ENCODE data around the gene YOD1. TPM values are rescaled to one million over a fixed set of nuclear protein-coding genes. Genes with fewer than 3 reads are reported as not detected.

The YOD1 gene
- polyA plus RNA-seq, 1 donor (not counting 4 experiments of a cell fraction or from before 2014, with no cell fraction given): 5.2 TPM

DNA sequence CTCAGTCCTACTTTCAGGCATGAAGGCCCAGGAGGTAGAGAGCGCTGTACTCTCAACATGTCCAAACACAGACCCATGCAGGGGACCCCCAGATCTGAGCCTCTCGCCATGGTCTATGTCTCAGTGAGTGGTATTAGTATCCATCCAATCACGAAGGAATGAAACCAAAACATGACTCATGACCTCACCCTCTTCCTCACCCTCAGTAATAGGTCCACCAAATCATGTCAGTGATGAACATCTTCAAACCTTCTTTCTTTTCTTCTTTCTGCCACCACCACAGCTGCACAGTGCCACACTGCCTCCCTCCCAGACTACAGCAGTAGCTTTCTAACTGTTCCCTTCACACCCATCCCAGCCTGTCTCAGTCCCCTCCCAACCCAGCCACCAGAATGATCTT, 35.2 kb downstream of the YOD1 start:
- DNase-seq (ENCODE audit: low read depth, low spot score): no peak
- Histone ChIP-seq H3K4me2 (ENCODE audit: control insufficient read depth, extremely low read depth, insufficient read depth, low read depth, low read length) (no peak overlapping the region), H3K9me3 (ENCODE audit: control insufficient read depth, low read depth, low read length) (no peaks in the 10 kb centered on the region), H3K4me1 (ENCODE audit: control insufficient read depth, extremely low read depth, insufficient read depth, low read length) (peaks cover 40% of the 10 kb centered on the region), H4K20me1 (ENCODE audit: control insufficient read depth, extremely low read depth, insufficient read depth, low read length) (no peaks in the 10 kb centered on the region), H3K36me3 (ENCODE audit: control insufficient read depth in 2 of 2, extremely low read depth in 1 of 2, insufficient read depth in 2 of 2, low read length in 2 of 2) (no peaks in the 10 kb centered on the region), H3K79me2 (ENCODE audit: control insufficient read depth, insufficient read depth, low read length) (no peaks in the 10 kb centered on the region), H3K9me1 (ENCODE audit: control insufficient read depth, extremely low read depth, insufficient read depth, low read length) (no peaks in the 10 kb centered on the region), H2AFZ (ENCODE audit: control insufficient read depth, low read length) (no peak overlapping the region), H3K4me3 (ENCODE audit: control insufficient read depth in 2 of 3, extremely low read depth in 1 of 3, insufficient read depth in 2 of 3, low read depth in 1 of 3, low read length in 3 of 3) (no peak overlapping the region), H3K27me3 (ENCODE audit: control insufficient read depth, extremely low read depth, insufficient read depth, low read length) (no peaks in the 10 kb centered on the region), H3K9ac (ENCODE audit: control insufficient read depth, extremely low read depth, insufficient read depth, low read length) (no peak overlapping the region), H3K27ac (ENCODE audit: control insufficient read depth, insufficient read depth, low read length) (no peak overlapping the region)
- FAIRE-seq: no peak
- dilution Hi-C loops (cut with MboI; ENCODE audit: extremely low pct_ligation_motif_present, low sequenced_read_pairs): no loop called here
- TF ChIP-seq, protein P1, sequence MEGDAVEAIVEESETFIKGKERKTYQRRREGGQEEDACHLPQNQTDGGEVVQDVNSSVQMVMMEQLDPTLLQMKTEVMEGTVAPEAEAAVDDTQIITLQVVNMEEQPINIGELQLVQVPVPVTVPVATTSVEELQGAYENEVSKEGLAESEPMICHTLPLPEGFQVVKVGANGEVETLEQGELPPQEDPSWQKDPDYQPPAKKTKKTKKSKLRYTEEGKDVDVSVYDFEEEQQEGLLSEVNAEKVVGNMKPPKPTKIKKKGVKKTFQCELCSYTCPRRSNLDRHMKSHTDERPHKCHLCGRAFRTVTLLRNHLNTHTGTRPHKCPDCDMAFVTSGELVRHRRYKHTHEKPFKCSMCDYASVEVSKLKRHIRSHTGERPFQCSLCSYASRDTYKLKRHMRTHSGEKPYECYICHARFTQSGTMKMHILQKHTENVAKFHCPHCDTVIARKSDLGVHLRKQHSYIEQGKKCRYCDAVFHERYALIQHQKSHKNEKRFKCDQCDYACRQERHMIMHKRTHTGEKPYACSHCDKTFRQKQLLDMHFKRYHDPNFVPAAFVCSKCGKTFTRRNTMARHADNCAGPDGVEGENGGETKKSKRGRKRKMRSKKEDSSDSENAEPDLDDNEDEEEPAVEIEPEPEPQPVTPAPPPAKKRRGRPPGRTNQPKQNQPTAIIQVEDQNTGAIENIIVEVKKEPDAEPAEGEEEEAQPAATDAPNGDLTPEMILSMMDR (optimal IDR thresholded peaks at IDR 0.05 in 1 of 3, IDR thresholded peaks at IDR 0.05 in 1 of 3, conservative IDR thresholded peaks at IDR 0.05 in 1 of 3; ENCODE audit: extremely low read depth in 1 of 3, insufficient read depth in 2 of 3, low read length in 3 of 3): no peak
- TF ChIP-seq EZH2 (IDR thresholded peaks at IDR 0.05; ENCODE audit: low read length): no peak

GRCh38 chr1:207014728-207015127, 36.3 kb downstream of the YOD1 start:
- Histone ChIP-seq H2AFZ (ENCODE audit: control insufficient read depth, low read length) (no peak overlapping the region), H3K36me3 (ENCODE audit: control insufficient read depth in 2 of 2, extremely low read depth in 1 of 2, insufficient read depth in 2 of 2, low read length in 2 of 2) (no peaks in the 10 kb centered on the region), H3K79me2 (ENCODE audit: control insufficient read depth, insufficient read depth, low read length) (no peaks in the 10 kb centered on the region), H3K9me3 (ENCODE audit: control insufficient read depth, low read depth, low read length) (no peaks in the 10 kb centered on the region), H4K20me1 (ENCODE audit: control insufficient read depth, extremely low read depth, insufficient read depth, low read length) (no peaks in the 10 kb centered on the region), H3K4me2 (ENCODE audit: control insufficient read depth, extremely low read depth, insufficient read depth, low read depth, low read length) (no peak overlapping the region), H3K9me1 (ENCODE audit: control insufficient read depth, extremely low read depth, insufficient read depth, low read length) (no peaks in the 10 kb centered on the region), H3K27me3 (ENCODE audit: control insufficient read depth, extremely low read depth, insufficient read depth, low read length) (no peaks in the 10 kb centered on the region), H3K4me1 (ENCODE audit: control insufficient read depth, extremely low read depth, insufficient read depth, low read length) (peaks cover 30% of the 10 kb centered on the region), H3K9ac (ENCODE audit: control insufficient read depth, extremely low read depth, insufficient read depth, low read length) (no peak overlapping the region), H3K27ac (ENCODE audit: control insufficient read depth, insufficient read depth, low read length) (no peak overlapping the region), H3K4me3 (ENCODE audit: control insufficient read depth in 2 of 3, extremely low read depth in 1 of 3, insufficient read depth in 2 of 3, low read depth in 1 of 3, low read length in 3 of 3) (no peak overlapping the region)
- FAIRE-seq (no peak), DNase-seq (ENCODE audit: low read depth, low spot score) (no peak)
- no peak for TF ChIP-seq EZH2 (IDR thresholded peaks at IDR 0.05; ENCODE audit: low read length)
- TF ChIP-seq, protein P1 (optimal IDR thresholded peaks at IDR 0.05 in 1 of 3, IDR thresholded peaks at IDR 0.05 in 1 of 3, conservative IDR thresholded peaks at IDR 0.05 in 1 of 3; ENCODE audit: extremely low read depth in 1 of 3, insufficient read depth in 2 of 3, low read length in 3 of 3): no peak
- dilution Hi-C loops (cut with MboI; ENCODE audit: extremely low pct_ligation_motif_present, low sequenced_read_pairs): no loop called here

All from keratinocyte (primary cell).